GM18867 (cell line): ENCODE results near the gene LAT.

ENCODE experiments used
- ATAC-seq: cut with Tn5 transposase; IDR thresholded peaks from one replicate; pipeline ENCODE4 v1.9.1; 2021; ENCODE audit warnings: mild to moderate bottlenecking, moderate library complexity; ENCODE audit not compliant: unreplicated experiment

Gene LAT

GRCh38 chr16:29007730-29008593, 23.1 kb downstream of the LAT start:
- no peak for ATAC-seq

- ATAC-seq, result no peak
These were observed 24.4 kb downstream of the LAT start for GRCh38 chr16:29009050-29009837.

- no peak for ATAC-seq
These were observed 24.9 kb downstream of the LAT start for GRCh38 chr16:29009838-29010166.

GRCh38 chr16:29011112-29011511, 26.3 kb downstream of the LAT start:
- ATAC-seq, result no peak

GRCh38 chr16:29011851-29012250, 27.0 kb downstream of the LAT start:
- no peak for ATAC-seq

GRCh38 chr16:29012913-29013553, 28.2 kb downstream of the LAT start:
- no peak for ATAC-seq

- no peak for ATAC-seq
These were observed 29.8 kb downstream of the LAT start for GRCh38 chr16:29014561-29015069.

GRCh38 chr16:29022196-29022595, 37.3 kb downstream of the LAT start:
- ATAC-seq, result no peak

GRCh38 chr16:29023279-29024277, 38.7 kb downstream of the LAT start:
- no peak for ATAC-seq

GRCh38 chr16:29024278-29024677, 39.4 kb downstream of the LAT start:
- no peak for ATAC-seq

GRCh38 chr16:29025218-29025617, 40.4 kb downstream of the LAT start:
- no peak for ATAC-seq

- no peak for ATAC-seq
These were observed 40.9 kb downstream of the LAT start for GRCh38 chr16:29025735-29026134.

GRCh38 chr16:29028457-29029167, 43.8 kb downstream of the LAT start:
- no peak for ATAC-seq

- ATAC-seq, result no peak
These were observed 44.5 kb downstream of the LAT start for GRCh38 chr16:29029168-29029994.

GRCh38 chr16:29030086-29030840, 45.4 kb downstream of the LAT start:
- no peak for ATAC-seq
